Amygdala (tissue), 56 donors: ENCODE results near the gene STAG1.
"Not testable (repeated sequence)": the region's sequence is repeated elsewhere in the genome, so short reads cannot be mapped to it uniquely, and the experiment has no call there.

Experiments
- DNase-seq, 56 donors: peaks; one replicate each; lab custom pipeline; 2025; lab: John Stamatoyannopoulos, UW

Gene STAG1

GRCh38 chr3:136711277-136711676 is 40.9 kb downstream of the STAG1 start:
- DNase-seq = no peak

- not testable (repeated sequence) for DNase-seq
These were observed 42.4 kb downstream of the STAG1 start for GRCh38 chr3:136709775-136710174.

GRCh38 chr3:136708333-136708985 is 43.7 kb downstream of the STAG1 start:
- DNase-seq = no peak

GRCh38 chr3:136703429-136703828 is 48.7 kb downstream of the STAG1 start:
- no peak for DNase-seq

GRCh38 chr3:136699271-136699828 is 52.8 kb downstream of the STAG1 start:
- no peak for DNase-seq

GRCh38 chr3:136698361-136698760 is 53.8 kb downstream of the STAG1 start:
- no peak for DNase-seq

- no peak for DNase-seq
These were observed 55.4 kb downstream of the STAG1 start for GRCh38 chr3:136696797-136697196.

- no peak for DNase-seq
These were observed 57.9 kb downstream of the STAG1 start for GRCh38 chr3:136694321-136694720.

GRCh38 chr3:136690599-136690998 is 61.6 kb downstream of the STAG1 start:
- DNase-seq = no peak

GRCh38 chr3:136685882-136686281 is 66.3 kb downstream of the STAG1 start:
- no peak for DNase-seq

GRCh38 chr3:136682740-136683312 is 69.4 kb downstream of the STAG1 start:
- DNase-seq = no peak

GRCh38 chr3:136678981-136679380 is 73.2 kb downstream of the STAG1 start:
- DNase-seq = no peak

- no peak for DNase-seq
These were observed 76.2 kb downstream of the STAG1 start for GRCh38 chr3:136676009-136676408.

GRCh38 chr3:136675150-136675858 is 76.9 kb downstream of the STAG1 start:
- no peak for DNase-seq

- DNase-seq = no peak
These were observed 79.7 kb downstream of the STAG1 start for GRCh38 chr3:136672457-136672856.

GRCh38 chr3:136671921-136672320 is 80.3 kb downstream of the STAG1 start:
- no peak for DNase-seq

- no peak for DNase-seq
These were observed 82.0 kb downstream of the STAG1 start for GRCh38 chr3:136670166-136670565.

- no peak for DNase-seq
These were observed 85.1 kb downstream of the STAG1 start for GRCh38 chr3:136667081-136667480.

GRCh38 chr3:136666301-136666700 is 85.9 kb downstream of the STAG1 start:
- not testable (repeated sequence) for DNase-seq

- no peak for DNase-seq
These were observed 87.4 kb downstream of the STAG1 start for GRCh38 chr3:136664771-136665170.

GRCh38 chr3:136661282-136661681 is 90.9 kb downstream of the STAG1 start:
- no peak for DNase-seq
